SK-N-SH treated with all-trans-retinoic acid at 6 μM for 48 hours (cell line): ENCODE results near the gene PARD3.

Source experiments
- ZC3H10 ChIP-seq: fragments of 250-450 bp; sonication (Bioruptor Pico); IDR thresholded peaks from 2 replicates; pipeline ENCODE4 v1.5.1; 2021; ENCODE audit warnings: mild to moderate bottlenecking, moderate library complexity
- ZNF8 ChIP-seq: fragments of 450-650 bp; formaldehyde crosslinking; IDR thresholded peaks from 2 replicates; pipeline ENCODE4 v1.5.0; 2020; ENCODE audit warnings: mild to moderate bottlenecking, moderate library complexity

- TF ChIP-seq ZNF8 (CRISPR knock-in tag) = no peak
- no peak for TF ChIP-seq ZC3H10
Observed at GRCh38 chr10:34380856-34381255, 434.2 kb downstream of the PARD3 start.
